Activated gamma-delta T cell treated with Interleukin-2 at 50 U/mL for 16 hours (primary cell): ENCODE data around the gene NDOR1.

Experiments
- DNase-seq: peaks from one replicate; pipeline ENCODE4 v3.0.0-alpha.2; 2020

Gene NDOR1

GRCh38 chr9:137167747-137168572 lies 37.5 kb upstream of the NDOR1 start:
- DNase-seq: no peak

- DNase-seq: no peak
These were observed 37.0 kb upstream of the NDOR1 start for GRCh38 chr9:137168573-137168903.

GRCh38 chr9:137168904-137169856 lies 36.3 kb upstream of the NDOR1 start:
- no peak for DNase-seq

GRCh38 chr9:137169896-137170358 lies 35.6 kb upstream of the NDOR1 start, which contains the start of gene LRRC26:
LRRC26 (minus strand) TSS chr9:137170051; CDS start chr9:137169943, 108 bp downstream.
- DNase-seq: no peak

GRCh38 chr9:137170486-137171148 lies 34.9 kb upstream of the NDOR1 start:
- DNase-seq: no peak

- no peak for DNase-seq
These were observed 34.2 kb upstream of the NDOR1 start for GRCh38 chr9:137171149-137171900.

- DNase-seq: no peak
These were observed 32.4 kb upstream of the NDOR1 start for GRCh38 chr9:137172901-137173795.

GRCh38 chr9:137173796-137174664 lies 31.5 kb upstream of the NDOR1 start:
- DNase-seq: no peak

- no peak for DNase-seq
These were observed 30.7 kb upstream of the NDOR1 start for GRCh38 chr9:137174722-137175293.

- DNase-seq: no peak
These were observed 30.0 kb upstream of the NDOR1 start for GRCh38 chr9:137175345-137175961.

GRCh38 chr9:137176302-137177182 lies 29.0 kb upstream of the NDOR1 start:
- no peak for DNase-seq

GRCh38 chr9:137178201-137178938 lies 27.1 kb upstream of the NDOR1 start:
- no peak for DNase-seq

- no peak for DNase-seq
These were observed 26.4 kb upstream of the NDOR1 start for GRCh38 chr9:137178939-137179630.

GRCh38 chr9:137179761-137180160 lies 25.7 kb upstream of the NDOR1 start:
- no peak for DNase-seq

- DNase-seq: no peak
These were observed 25.0 kb upstream of the NDOR1 start for GRCh38 chr9:137180491-137180890.

- DNase-seq: no peak
These were observed 23.8 kb upstream of the NDOR1 start for GRCh38 chr9:137181680-137182079.

- no peak for DNase-seq
These were observed 22.7 kb upstream of the NDOR1 start for GRCh38 chr9:137182836-137183235.
